Spleen (tissue), 7 donors: ENCODE data around the gene DEAF1.

Experiments used
- POLR2A ChIP-seq, 3 donors: fragments of 450-650 bp; IDR thresholded peaks; one replicate each; pipeline ENCODE4 v1.5.1; 2017; ENCODE audit warnings: antibody characterized with exemption in 3 of 3, mild to moderate bottlenecking in 1 of 3
- POLR2AphosphoS5 ChIP-seq, 3 donors: sonication (generic); formaldehyde crosslinking; IDR thresholded peaks; one replicate each; pipeline ENCODE4 v1.5.1; 2017; ENCODE audit warnings: antibody characterized with exemption in 3 of 3
- TF ChIP-seq, protein P1 (sequence below), 11 experiments: fragments of 200-600 bp in 7 of 11; fragments of 450-650 bp in 4 of 11; sonication (generic) in 4 of 11; IDR thresholded peaks in 8 of 11; conservative IDR thresholded peaks in 3 of 11; 1 replicate in 7 of 11; 2 replicates in 4 of 11; pipeline versions ENCODE4 v1.4.0 to v1.8.0; 2016 to 2021; ENCODE audit warnings: antibody characterized with exemption in 11 of 11, inconsistent platforms in 4 of 11, mild to moderate bottlenecking in 1 of 11
- donor health status: DM: no; HTN: no; CAD: no; lungs with moderate emphysema.
- donor health status: DM: no; HTN: no; CAD: no.
- donor health status: DM: no; HTN: no; CAD: no.

DNA sequence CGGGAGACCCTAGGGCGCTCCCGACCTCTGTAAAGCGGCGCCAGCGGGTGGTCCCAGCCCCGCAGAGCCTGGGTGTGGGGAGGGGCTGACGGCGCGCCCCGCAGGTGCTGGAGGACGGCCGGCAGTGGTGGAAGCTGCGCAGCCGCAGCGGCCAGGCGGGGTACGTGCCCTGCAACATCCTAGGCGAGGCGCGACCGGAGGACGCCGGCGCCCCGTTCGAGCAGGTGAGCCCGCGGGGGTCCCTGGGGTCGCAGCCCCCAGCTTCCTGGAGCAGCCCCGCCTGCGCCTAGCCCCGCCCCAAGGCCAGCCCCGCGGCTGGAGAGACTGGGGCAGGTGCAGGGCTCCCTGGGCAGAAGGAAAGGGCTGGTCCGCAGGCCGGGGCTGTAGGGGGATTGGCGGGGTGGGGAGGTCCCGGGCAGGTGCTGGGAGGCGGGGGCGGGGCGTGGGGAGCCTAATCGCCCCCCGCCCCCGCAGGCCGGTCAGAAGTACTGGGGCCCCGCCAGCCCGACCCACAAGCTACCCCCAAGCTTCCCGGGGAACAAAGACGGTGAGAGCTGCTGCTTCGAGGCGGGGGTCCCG is 30.7 kb upstream of the DEAF1 start:
- TF ChIP-seq, protein P1, sequence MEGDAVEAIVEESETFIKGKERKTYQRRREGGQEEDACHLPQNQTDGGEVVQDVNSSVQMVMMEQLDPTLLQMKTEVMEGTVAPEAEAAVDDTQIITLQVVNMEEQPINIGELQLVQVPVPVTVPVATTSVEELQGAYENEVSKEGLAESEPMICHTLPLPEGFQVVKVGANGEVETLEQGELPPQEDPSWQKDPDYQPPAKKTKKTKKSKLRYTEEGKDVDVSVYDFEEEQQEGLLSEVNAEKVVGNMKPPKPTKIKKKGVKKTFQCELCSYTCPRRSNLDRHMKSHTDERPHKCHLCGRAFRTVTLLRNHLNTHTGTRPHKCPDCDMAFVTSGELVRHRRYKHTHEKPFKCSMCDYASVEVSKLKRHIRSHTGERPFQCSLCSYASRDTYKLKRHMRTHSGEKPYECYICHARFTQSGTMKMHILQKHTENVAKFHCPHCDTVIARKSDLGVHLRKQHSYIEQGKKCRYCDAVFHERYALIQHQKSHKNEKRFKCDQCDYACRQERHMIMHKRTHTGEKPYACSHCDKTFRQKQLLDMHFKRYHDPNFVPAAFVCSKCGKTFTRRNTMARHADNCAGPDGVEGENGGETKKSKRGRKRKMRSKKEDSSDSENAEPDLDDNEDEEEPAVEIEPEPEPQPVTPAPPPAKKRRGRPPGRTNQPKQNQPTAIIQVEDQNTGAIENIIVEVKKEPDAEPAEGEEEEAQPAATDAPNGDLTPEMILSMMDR (IDR thresholded peaks at IDR 0.05 in 8 of 11, conservative IDR thresholded peaks at IDR 0.05 in 3 of 11) = no peak
- peak in 1 of 3 donors; percentile 2 for TF ChIP-seq POLR2AphosphoS5 (IDR thresholded peaks at IDR 0.05)
- TF ChIP-seq POLR2A (IDR thresholded peaks at IDR 0.05) = no peak
